ENCODE data around the gene LIPC. TPM values are rescaled to one million over a fixed set of nuclear protein-coding genes. Genes with fewer than 3 reads are reported as not detected.

LIPC gene
- total and polyA plus RNA-seq, 7 donors = 0.36 to 3.0 (median 0.83) TPM; not detected in 2

DNA sequence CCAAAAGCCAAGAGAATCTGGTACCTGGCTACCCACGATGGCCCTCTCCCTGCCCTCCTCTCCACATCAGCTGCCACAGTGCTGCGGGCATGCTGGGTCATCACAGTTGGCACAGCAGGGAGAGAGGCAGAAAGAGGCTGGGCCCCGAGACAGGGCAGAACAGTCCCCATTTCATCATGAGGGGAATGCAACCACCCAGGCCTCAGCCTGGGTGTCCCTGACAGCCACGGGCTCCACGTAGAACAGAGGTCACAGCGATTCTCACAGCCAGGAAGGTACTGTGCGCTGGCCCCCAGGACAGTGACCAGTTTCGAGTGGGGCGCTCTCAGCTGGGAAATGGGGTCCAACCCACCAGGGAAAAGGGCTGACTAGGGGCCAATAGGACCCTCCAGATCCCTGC lies 6.3 kb downstream of the LIPC start:
- H3K9me3 ChIP-seq = no peaks in the 10 kb centered on the region
- H3K4me1 ChIP-seq = no peaks in the 10 kb centered on the region
- no peaks in the 10 kb centered on the region for H3K36me3 ChIP-seq
- TF ChIP-seq, protein P1, sequence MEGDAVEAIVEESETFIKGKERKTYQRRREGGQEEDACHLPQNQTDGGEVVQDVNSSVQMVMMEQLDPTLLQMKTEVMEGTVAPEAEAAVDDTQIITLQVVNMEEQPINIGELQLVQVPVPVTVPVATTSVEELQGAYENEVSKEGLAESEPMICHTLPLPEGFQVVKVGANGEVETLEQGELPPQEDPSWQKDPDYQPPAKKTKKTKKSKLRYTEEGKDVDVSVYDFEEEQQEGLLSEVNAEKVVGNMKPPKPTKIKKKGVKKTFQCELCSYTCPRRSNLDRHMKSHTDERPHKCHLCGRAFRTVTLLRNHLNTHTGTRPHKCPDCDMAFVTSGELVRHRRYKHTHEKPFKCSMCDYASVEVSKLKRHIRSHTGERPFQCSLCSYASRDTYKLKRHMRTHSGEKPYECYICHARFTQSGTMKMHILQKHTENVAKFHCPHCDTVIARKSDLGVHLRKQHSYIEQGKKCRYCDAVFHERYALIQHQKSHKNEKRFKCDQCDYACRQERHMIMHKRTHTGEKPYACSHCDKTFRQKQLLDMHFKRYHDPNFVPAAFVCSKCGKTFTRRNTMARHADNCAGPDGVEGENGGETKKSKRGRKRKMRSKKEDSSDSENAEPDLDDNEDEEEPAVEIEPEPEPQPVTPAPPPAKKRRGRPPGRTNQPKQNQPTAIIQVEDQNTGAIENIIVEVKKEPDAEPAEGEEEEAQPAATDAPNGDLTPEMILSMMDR (IDR thresholded peaks at IDR 0.05) = no peak
- TF ChIP-seq POLR2A (IDR thresholded peaks at IDR 0.05) = no peak
- no peak for TF ChIP-seq POLR2AphosphoS5 (IDR thresholded peaks at IDR 0.05)
- no peak for TF ChIP-seq EP300 (IDR thresholded peaks at IDR 0.05)
- H3K4me3 ChIP-seq = no peak overlapping the region
- 95 to 97% methylated on average over 9 of the region's 9 CpGs for WGBS, 2 donors
- DNase-seq = no peak
- no peaks in the 10 kb centered on the region for H3K27me3 ChIP-seq
- no peak overlapping the region for H3K27ac ChIP-seq
- intact Hi-C loops (cut with DNase I) = no loop called here

DNA sequence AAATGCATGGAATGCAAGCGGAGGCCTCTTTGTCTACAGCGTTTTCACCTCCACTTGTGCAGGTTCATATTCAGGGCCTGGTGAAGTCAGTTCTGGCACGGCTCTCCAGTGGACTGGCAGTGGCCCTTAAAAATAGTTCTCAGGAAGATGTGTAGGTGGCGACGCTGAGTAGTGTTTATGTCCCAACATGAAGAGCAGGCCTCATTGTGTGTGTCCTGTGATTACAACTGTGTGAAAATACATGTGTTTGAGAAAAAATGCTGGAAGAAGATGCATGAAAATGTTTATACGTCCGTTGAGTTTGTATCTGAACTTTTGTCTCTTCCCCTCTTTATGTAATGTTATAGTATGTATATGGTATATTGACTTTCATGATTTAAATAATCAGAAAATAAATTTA lies 7.2 kb downstream of the LIPC start:
- no peak for DNase-seq
- Histone ChIP-seq H3K27ac (no peak overlapping the region), H3K9me3 (no peaks in the 10 kb centered on the region), H3K27me3 (no peaks in the 10 kb centered on the region), H3K36me3 (no peaks in the 10 kb centered on the region), H3K4me3 (no peak overlapping the region), H3K4me1 (no peaks in the 10 kb centered on the region)
- TF ChIP-seq, protein P1 (IDR thresholded peaks at IDR 0.05) = no peak
- TF ChIP-seq POLR2A (IDR thresholded peaks at IDR 0.05) (no peak), POLR2AphosphoS5 (IDR thresholded peaks at IDR 0.05) (no peak), EP300 (IDR thresholded peaks at IDR 0.05) (no peak)
- intact Hi-C loops (cut with DNase I) = no loop called here
- 67 to 73% methylated on average over 7 of the region's 7 CpGs for WGBS, 2 donors

DNA sequence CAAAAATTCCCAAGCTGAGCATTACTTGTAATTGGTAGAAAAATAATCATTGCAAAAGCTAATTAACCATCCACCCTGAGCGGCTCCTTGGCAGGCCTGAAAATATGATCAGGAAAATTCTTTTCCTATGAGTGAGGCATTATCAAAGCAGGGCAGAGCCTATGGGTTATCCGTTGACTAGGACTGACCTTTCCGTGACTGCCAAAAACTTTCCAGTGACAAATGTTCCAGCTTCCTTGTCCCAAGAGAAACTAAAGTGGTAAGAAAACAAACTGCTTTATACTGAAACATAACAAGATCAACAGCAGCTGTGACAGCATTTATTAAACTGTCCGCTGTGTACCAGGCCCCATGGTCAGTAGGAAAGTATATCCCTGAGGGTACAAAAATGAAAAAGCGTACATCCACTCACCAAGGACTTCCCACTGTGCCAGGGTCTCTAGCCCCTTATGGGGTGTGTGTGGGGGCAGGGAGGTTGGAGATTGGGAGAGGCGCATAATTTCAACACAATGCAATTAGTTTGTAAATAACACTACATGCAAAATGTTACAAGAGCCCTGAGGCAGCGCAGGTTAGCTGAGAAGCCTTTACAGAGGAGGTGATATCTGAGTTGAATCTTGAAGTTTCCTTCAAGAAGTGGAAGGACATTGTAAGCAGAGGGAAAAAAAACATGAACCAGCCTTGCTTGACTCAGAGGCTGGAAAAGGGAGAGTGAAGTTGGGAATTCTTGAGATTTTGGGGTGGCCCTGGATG lies 8.5 kb downstream of the LIPC start:
- Histone ChIP-seq H3K36me3 (no peaks in the 10 kb centered on the region), H3K4me3 (no peak overlapping the region), H3K4me1 (no peaks in the 10 kb centered on the region), H3K27ac (peak overlapping the region; percentile 20 to 59 (median 50)), H3K9me3 (no peaks in the 10 kb centered on the region), H3K27me3 (no peaks in the 10 kb centered on the region)
- DNase-seq = no peak
- intact Hi-C loops (cut with DNase I) = no loop called here
- TF ChIP-seq POLR2AphosphoS5 (IDR thresholded peaks at IDR 0.05) = peak in 1 of 4 donors; percentile 15
- TF ChIP-seq, protein P1 (IDR thresholded peaks at IDR 0.05) = no peak
- WGBS, 2 donors = 52 to 70% methylated on average over 7 of the region's 7 CpGs

DNA sequence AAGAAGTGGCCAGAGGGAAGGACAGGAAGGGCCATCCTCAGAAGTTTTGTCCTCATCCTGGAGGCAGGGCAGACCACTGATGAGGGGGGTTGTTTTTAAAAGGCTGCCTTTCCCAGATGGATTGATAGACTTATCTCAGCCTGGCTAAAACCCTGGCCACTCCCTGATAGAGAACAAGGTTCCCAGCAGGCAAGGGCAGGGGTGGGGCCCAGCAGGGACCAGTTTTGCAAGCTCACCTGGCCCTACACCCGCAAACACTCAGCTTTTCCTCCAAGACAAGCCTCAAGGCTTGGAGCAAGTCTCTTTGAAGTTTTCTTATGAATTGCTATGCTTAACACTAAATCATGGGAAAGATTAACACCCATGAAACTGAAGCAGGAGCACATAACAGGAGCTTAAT lies 9.1 kb downstream of the LIPC start:
- H3K27ac ChIP-seq = peak overlapping the region in 3 of 4 donors; percentile 49 to 59 (median 50)
- TF ChIP-seq EP300 (IDR thresholded peaks at IDR 0.05) = no peak
- H3K4me3 ChIP-seq = no peak overlapping the region
- 22 to 83% methylated on average over 1 of the region's 1 CpG for WGBS, 2 donors
- no peaks in the 10 kb centered on the region for H3K27me3 ChIP-seq
- no peak for DNase-seq
- intact Hi-C loops (cut with DNase I) = no loop called here
- H3K36me3 ChIP-seq = no peaks in the 10 kb centered on the region
- no peaks in the 10 kb centered on the region for H3K4me1 ChIP-seq
- H3K9me3 ChIP-seq = no peaks in the 10 kb centered on the region

DNA sequence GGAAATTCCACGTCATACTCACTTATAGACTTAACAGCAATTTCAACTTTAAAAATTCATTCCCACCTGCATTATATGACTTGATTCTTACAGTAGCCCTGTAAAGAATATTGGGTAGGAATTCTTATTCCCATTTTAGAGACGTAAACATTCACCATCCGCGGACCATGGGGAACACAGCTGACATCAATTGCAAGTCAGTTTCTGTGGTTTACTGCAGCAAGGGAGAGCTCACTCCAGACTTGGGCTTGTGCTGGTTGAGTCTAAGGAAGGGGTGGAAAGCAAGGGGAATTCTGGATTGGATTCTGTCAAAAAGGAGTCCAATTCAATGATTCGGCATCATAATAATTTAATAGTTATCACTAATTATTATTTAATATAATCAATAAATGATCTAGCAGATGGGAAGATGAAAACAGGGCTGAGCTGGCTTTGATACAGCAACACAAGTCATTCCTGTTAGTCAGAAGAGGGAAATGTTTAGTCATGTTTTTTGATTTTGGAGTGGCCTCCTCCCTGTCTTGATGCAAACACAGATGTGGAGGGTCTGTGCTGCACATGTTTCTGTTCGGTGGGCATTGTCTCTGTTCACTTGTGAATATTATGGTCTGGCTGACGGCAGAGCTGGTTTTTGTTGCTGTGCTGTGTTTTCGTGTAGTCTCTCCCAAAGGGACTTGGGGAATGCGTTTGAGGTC lies 9.7 kb downstream of the LIPC start:
- no peaks in the 10 kb centered on the region for H3K9me3 ChIP-seq
- WGBS, 2 donors = 79 to 85% methylated on average over 9 of the region's 9 CpGs
- TF ChIP-seq, protein P1 (IDR thresholded peaks at IDR 0.05) = no peak
- TF ChIP-seq POLR2AphosphoS5 (IDR thresholded peaks at IDR 0.05) (peak in 1 of 4 donors; percentile 20), EP300 (IDR thresholded peaks at IDR 0.05) (no peak), POLR2A (IDR thresholded peaks at IDR 0.05) (no peak)
- intact Hi-C loops (cut with DNase I) = no loop called here
- peak overlapping the region in 3 of 4 donors; percentile 49 to 59 (median 50) for H3K27ac ChIP-seq
- no peaks in the 10 kb centered on the region for H3K4me1 ChIP-seq
- no peak for DNase-seq
- no peak overlapping the region for H3K4me3 ChIP-seq
- H3K36me3 ChIP-seq = no peaks in the 10 kb centered on the region
- H3K27me3 ChIP-seq = no peaks in the 10 kb centered on the region

Data from sigmoid colon (tissue), 7 donors.